Measurements from ENCODE around the gene NDUFV1.
"Not testable (repeated sequence)": the region's sequence is repeated elsewhere in the genome, so short reads cannot be mapped to it uniquely, and the experiment has no call there.

Gene NDUFV1

DNA sequence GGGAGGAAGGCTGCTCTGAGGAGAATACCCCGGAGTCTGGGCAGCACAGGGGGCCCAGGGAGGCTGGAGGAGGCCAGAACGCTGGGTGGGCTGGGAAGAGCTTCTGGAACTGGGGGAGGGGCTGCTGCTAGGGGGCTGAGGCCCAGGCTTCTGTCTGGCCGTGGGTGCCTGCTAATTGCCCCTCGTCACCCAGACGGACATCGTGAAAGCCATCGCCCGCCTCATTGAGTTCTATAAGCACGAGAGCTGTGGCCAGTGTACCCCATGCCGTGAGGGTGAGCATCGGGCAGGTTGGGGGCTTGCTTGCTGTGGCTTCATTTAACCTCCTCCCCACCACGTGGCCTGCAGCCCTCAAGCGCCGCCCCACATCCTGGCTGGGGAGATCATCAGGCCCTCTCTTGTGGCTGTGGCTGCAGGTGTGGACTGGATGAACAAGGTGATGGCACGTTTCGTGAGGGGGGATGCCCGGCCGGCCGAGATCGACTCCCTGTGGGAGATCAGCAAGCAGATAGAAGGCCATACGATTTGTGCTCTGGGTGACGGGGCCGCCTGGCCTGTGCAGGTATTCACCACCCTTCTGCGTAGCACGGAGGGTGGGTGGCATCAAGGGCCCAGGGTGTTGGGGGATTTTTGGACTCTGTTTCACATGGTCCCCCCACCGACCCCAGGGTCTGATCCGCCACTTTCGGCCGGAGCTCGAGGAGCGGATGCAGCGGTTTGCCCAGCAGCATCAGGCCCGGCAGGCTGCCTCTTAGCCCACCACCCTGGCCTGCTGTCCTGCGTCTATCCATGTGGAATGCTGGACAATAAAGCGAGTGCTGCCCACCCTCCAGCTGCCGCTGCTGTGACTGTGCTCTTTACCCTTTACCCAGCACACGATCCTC, 5.2 kb downstream of the NDUFV1 start:
- DNase-seq (ENCODE audit: low spot score): no peak

DNA sequence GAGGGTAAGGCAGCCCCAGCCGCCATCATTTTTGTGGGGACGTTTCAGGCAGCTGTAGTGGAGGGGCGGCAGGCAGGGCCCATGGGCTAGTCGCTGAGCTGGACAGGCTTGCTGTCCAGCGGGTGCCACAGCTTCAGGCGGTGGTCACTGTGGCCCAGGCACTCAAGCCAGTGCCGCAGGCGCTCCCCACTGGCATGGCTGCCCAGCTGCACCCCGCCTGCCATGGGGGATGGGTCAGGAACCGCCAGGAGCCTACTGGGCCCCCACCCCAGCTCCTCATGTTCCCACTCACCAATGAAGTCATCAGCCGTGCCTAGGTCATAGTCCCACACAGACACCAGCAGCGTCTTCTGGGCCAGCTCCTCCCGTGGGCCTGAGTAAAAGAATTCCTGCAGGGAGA, 6.0 kb downstream of the NDUFV1 start:
- no peak for DNase-seq (ENCODE audit: low spot score)

DNA sequence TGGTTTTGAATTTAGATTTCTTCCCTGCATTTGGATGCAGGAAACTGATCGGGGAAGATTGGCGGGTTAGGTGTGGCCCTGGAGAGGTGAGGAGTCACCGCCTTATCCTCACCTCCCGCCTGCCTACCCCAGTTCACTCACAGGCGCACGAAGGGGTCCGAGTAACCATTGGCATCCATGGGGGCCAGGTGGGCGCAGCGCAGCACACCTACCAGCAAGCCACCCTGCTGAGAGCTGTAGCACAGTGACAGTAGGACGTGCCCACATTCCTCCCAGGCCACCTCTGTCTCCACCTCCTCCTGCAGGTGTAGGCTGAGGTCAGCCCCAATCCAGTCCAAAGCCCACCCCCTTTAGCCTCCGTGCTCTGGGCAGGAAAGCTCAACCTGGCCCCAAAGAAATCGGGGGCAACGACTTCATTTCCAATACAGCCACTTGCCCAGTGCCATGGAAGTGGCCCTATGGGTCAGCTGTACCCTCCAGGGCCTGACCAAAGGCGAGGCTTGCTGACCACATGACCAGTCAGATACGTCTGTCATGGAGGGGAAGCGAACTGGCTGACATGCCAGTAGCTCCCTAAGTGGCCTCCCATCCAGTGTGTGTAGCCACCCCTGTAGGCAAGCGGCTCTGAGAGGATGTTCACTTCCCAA, 6.7 kb downstream of the NDUFV1 start:
- DNase-seq (ENCODE audit: low spot score): no peak

DNA sequence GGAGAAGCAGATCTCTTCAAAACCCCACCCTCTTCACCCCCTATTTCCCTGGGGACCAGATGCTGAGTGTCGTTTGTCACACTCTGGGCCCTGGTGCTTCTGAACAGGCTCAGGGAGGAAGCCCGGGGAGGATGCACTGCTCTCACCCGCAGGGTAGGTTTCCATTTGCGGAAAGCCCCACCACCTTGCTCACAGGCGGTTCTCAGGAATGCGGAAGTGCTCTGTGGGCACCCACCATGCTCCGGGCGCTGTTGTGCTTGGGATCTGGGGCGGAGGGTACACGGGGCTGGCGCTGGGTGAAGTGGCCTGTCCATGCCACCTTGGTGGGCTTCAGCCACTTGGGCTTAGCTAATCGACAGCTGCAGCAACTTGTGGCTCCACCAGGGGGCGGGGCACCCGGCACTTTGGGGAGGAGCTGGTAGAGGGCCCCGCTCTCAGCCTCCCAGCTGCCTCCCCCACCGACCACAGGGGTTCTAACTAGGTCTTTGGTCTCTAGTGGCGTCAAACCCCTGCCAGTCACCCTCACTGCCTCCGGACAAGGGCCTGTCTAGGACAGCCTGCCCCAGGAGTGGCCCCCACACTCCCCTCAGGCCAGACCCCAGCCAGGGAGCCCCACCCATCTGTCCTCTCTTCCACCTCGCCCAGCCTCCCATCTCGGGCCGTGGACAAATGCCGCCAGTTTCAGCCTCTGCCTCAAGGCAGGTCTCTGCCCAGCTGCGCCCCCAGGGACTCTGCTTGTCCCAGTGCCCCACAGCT, 7.4 kb downstream of the NDUFV1 start:
- peak; percentile 86 for DNase-seq (ENCODE audit: low spot score)

DNA sequence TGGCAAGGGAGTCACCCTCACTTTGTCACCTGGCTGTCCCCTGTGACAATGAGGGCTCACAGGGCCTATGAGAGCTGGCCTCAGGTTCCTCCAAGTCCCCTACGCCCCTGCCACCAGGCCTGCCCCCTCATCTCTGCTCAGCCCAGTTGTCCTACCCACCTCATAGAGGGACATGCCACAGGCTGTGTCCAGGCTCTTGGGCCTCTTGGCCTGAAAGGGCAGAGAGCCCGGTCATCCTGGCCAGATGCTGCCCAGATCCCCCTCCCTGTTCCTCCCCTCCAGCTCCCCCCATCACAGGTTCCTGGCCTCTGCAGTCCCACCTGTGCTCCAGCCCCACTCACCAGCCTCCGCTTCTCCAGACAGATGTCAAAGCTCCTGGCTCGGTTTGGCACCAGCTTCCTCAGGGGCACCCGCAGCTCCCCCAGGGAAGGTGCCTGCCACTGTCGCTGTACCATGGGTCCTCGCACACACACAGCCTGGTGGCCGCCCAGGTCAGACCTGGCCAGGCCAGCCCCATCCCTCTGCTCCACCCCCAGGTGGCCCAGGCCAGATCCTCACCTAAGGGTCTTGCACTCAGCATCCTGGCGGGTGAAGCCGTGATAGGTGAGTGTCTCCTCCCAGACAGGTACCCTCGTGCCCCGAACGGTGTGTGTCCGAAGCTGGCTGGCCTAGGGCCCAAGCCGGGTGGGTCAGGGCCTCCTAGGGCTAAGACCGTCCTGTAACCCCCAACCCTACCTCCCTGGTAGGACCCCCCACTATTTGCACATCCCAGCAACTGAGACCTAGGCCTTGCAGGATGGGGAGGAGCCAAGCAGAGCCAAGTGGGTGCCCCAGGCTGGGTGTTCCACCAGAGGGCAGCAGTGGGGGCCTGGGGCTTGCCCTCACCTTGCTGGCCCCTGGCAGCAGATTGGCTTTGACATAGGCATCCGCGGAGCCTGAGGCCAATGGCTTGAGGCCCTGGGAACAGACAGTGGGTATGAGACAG, 8.3 kb downstream of the NDUFV1 start:
- DNase-seq (ENCODE audit: low spot score): peak; percentile 47

DNA sequence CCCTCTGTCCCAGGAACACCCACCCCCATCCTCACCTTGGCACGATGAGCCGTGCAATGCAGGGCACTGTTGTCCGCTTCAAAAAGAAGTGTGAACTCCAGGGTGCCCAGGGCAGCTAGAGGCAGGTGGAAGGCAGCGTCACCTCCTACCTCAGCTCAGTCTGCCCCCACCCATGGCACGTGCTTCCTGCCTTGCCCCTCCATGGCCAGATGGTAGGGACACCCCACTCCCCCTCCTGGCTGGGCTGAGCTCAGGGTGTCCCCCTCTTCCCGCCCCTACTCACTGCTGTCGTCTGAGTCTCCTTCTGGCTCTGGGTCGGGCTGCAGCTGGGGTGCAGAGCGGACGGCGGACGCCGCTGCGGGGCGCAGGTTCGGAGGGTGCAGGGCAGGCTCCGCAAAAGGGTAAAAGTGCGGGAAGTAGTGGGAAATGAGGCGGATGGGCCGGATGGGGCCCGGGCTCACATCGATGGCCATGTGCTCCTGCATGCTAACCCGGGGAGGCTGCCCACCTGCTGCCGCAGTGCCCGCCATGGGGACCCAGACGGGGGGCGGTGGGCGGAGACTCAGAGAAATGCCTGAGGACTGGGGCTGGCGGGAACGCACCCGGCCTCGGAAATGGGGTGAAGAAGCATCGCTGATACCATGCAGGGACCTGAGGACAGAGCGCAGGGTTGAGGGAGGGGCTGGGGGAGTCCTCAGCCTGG, 9.1 kb downstream of the NDUFV1 start:
- peak; percentile 24 for DNase-seq (ENCODE audit: low spot score)

DNA sequence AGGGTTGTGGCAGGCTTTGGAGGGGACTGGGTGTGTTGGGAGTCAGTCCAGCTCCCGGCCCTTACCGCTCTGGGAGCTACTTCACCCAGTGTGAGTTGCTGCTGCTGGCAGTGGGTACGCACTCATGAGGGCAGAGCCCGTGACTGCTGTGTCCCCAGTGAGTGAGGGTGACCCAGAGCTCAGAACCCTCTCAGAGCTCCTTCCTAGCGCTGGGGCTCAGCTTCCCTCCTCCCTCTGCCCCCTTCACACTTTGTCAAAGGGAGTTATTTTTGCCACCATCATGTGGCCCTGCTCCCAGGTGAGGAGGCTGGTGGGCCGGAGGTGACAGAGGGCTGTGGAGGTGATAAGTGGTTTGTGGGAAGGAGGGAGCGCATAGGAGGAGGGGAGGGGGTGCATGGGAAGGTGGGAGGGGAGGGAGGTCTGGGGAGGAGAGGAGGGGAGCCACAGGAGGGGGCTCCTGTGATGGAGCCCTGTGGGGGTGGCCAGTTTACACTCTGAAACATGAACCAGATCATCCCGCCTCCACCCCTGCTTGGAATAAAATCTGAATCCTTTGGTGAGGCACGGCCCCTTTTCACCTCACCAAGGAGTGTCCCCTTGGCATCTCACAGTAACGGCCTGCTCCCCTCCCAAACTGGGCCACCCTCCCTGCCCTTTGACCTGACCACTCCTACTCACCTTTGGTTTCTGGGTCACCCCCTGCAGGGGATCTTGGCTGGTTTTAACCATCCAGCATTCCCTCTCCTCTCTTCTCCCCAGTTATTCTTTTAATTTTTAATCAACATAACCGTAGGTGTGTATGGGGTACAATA, 9.9 kb downstream of the NDUFV1 start:
- DNase-seq (ENCODE audit: low spot score): peak; percentile 0

DNA sequence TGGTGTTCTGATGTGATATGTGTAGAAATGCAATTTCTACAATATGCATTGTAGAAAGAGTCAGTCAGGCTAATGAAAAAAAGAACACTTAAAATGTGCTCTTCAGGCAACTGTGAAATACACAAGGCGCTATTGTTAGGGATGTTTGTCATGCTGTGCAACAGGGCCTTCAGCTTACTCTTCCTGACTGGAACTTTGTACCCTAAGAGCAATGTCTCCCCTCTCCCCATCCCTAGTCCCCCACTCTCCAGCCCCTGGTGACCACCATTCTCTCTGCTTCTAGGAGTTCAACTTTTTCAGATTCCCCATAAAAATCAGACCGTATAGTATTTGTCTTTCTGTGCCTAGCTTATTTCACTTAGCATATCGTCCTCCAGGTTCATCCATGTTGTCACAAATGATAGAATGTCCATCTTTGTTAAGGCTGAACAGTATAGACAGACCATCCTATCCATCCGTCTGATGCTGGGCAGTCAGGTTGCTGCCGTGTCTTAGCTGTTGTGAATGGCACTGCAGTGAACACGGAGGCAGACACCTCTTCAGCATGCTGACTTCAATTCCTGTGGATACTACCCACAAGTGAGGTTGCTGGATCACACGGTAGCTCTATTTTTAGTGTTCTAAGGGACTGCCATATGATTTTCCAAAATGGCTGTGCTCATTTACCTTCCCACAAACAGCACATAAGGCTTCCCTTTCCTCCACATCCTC, 10.7 kb downstream of the NDUFV1 start:
- no peak for DNase-seq (ENCODE audit: low spot score)

DNA sequence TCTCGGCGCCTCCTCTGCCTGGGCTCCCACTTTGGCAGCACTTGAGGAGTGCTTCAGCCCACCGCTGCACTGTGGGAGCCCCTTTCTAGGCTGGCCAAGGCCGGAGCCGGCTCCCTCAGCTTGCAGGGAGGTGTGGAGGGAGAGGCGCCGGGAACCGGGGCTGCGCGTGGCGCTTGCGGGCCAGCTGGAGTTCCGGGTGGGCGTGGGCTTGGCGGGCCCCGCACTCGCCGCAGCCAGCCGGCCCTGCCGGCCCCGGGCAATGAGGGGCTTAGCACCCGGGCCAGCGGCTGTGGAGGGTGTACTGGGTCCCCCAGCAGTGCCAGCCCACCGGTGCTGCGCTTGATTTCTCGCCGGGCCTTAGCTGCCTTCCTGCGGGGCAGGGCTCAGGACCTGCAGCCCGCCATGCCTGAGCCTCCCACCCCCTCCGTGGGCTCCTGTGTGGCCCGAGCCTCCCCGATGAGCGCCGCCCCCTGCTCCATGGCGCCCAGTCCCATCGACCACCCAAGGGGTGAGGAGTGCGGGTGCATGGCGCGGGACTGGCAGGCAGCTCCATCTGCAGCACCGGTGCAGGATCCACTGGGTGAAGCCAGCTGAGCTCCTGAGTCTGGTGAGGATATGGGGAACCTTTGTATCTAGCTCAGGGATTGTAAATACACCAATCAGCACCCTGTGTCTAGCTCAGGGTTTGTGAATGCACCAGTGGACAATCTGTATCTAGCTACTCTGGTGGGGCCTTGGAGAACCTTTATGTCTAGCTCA, 12.3 kb downstream of the NDUFV1 start:
- not testable (repeated sequence) for DNase-seq (ENCODE audit: low spot score)

DNA sequence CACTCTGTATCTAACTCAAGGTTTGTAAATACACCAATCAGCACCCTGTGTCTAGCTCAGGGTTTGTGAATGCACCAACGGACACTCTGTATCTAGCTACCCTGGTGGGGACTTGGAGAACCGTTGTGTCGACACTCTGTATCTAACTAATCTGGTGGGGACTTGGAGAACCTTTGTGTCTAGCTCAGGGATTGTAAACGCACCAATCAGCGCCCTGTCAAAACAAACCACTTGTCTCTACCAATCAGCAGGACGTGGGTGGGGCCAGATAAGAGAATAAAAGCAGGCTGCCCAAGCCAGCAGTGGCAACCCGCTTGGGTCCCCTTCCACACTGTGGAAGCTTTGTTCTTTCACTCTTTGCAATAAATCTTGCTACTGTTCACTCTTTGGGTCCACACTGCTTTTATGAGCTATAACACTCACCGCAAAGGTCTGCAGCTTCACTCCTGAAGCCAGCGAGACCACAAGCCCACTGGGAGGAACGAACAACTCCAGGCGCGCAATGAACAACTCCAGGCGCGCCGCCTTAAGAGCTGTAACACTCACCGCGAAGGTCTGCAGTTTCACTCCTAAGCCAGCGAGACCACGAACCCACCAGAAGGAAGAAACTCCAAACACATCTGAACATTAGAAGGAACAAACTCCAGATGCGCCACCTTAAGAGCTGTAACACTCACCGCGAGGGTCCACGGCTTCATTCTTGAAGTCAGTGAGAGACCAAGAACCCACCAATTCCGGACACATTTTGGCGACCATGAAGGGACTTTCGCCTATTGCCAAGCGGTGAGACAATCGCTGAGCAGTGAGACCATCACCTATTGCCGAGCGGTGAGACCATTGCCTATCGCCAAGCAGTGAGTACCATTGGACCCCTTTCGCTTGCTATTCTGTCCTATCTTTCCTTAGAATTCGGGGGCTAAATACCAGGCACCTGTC, 13.2 kb downstream of the NDUFV1 start:
- DNase-seq (ENCODE audit: low spot score): not testable (repeated sequence)

DNA sequence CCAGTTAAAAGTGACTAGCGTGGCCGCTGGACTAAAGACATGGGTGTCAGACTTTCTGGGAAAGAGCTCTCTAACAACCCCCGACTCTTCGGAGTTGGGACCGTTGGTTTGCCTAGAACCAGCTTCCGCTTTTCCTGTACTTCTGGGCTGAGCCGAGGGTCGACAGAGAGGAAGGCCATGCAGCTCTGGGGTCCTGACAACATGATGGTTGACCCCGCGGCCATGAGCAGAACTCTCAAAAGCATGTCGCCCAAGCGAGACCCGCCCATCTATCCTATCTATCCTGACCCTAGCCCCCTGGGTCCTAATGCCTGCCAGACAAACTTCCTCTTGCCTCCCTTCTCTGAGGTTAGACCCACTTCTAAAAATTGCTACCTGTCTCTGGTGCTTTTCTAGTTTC, 13.9 kb downstream of the NDUFV1 start:
- not testable (repeated sequence) for DNase-seq (ENCODE audit: low spot score)

DNA sequence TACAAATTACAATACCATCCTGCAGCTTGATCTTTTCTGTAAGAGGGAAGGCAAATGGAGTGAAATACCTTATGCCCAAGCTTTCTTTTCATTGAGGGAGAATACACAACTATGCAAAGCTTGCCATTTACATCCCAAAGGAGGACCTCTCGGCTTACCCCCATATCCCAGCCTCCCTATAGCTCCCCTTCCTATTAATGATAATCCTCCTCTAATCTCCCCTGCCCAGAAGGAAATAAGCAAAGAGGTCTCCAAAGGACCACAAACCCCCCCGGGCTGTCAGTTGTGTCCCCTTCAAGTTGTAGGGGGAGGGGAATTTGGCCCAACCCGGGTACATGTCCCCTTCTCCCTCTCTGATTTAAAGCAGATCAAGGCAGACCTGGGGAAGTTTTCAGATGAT, 15.2 kb downstream of the NDUFV1 start:
- not testable (repeated sequence) for DNase-seq (ENCODE audit: low spot score)

DNA sequence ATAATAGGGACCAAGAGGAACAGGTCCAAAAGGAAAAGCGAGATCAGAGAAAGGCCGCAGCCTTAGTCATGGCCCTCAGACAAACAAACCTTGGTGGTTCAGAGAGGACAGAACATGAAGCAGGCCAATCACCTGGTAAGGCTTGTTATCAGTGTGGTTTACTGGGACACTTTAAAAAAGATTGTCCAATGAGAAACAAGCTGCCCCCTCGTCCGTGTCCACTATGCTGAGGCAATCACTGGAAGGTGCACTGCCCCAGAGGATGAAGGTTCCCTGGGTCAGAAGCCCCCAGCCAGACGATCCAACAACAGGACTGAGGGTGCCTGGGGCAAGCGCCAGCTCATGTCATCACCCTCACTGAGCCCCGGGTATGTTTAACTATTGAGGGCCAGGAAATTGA, 16.2 kb downstream of the NDUFV1 start:
- not testable (repeated sequence) for DNase-seq (ENCODE audit: low spot score)

DNA sequence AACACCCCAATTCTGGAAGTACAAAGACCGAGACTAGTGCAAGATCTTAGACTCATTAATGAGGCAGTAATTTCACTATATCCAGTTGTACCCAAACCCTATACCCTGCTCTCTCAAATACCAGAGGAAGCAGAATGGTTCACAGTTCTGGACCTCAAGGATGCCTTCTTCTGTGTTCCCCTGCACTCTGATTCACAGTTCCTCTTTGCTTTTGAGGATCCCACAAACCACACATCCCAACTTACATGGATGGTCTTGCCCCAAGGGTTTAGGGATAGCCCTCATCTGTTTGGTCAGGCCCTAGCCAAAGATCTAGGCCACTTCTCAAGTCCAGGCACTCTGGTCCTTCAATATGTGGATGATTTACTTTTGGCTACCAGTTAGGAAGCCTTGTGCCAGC, 17.1 kb downstream of the NDUFV1 start:
- not testable (repeated sequence) for DNase-seq (ENCODE audit: low spot score)

DNA sequence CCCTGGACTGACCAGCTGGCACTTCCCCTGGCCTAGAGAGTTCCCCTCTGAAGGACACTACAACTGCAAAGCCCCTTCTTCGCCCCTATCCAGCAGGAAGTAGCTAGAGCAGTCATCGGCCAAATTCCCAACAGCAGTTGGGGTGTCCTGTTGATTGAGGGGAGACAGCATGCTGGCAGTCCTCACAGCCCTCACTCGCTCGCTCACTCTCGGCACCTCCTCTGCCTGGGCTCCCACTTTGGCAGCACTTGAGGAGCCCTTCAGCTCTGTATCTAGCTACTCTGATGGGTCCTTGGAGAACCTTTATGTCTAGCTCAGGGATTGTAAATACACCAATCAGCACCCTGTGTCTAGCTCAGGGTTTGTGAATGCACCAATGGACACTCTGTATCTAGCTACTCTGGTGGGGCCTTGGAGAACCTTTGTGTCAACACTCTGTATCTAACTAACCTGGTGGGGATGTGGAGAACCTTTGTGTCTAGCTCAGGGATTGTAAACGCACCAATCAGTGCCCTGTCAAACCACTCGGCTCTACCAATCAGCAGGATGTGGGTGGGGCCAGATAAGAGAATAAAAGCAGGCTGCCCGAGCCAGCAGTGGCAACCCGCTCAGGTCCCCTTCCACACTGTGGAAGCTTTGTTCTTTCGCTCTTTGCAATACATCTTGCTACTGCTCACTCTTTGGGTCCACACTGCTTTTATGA, 19.5 kb downstream of the NDUFV1 start:
- not testable (repeated sequence) for DNase-seq (ENCODE audit: low spot score)

DNA sequence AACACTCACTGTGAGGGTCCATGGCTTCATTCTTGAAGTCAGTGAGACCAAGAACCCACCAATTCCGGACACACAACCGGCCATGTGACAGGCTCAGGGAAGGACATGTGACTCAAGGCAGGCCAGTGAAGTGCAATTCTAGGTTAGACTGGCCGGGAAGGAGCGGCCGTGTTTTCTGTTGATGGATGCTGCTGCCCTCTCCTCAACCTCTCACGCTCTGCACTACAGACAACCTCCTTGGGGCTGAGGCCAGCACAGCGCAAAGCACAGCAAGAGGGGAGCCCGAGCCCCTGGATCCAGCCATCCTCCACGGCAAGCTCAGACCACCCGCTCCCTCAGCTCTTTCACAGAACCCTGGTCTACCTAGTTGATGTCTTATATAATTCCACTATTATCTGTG, 20.2 kb downstream of the NDUFV1 start:
- DNase-seq (ENCODE audit: low spot score): no peak

DNA sequence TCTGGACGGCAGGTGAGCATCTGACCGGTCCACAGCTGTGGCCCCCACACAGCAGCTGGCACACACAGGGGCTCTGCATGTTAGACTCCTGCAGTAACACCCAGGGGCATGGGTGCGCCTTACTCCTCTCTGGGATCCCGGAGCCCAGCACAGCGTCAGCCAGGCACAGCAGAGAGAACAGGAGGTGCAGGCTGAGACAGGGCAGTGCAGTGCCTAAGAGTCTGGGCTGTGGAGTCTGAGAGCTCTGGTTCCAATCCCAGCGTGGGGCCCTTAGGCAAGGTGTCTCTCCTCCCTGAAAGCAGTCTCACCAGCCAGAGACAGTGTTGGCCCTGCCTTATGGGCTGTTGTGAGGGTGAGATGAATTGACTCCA, 20.7 kb downstream of the NDUFV1 start:
- no peak for DNase-seq (ENCODE audit: low spot score)

Data from CD4-positive, alpha-beta T cell treated with Interleukin-6 at 100 ng/mL for 8 hours (primary cell).